Measurements from ENCODE around the gene DTX3. TPM values are rescaled to one million over a fixed set of nuclear protein-coding genes. Genes with fewer than 3 reads are reported as not detected.

The DTX3 gene
- total RNA-seq, 1 experiment from 2014 or later = 0.37 TPM

DNA sequence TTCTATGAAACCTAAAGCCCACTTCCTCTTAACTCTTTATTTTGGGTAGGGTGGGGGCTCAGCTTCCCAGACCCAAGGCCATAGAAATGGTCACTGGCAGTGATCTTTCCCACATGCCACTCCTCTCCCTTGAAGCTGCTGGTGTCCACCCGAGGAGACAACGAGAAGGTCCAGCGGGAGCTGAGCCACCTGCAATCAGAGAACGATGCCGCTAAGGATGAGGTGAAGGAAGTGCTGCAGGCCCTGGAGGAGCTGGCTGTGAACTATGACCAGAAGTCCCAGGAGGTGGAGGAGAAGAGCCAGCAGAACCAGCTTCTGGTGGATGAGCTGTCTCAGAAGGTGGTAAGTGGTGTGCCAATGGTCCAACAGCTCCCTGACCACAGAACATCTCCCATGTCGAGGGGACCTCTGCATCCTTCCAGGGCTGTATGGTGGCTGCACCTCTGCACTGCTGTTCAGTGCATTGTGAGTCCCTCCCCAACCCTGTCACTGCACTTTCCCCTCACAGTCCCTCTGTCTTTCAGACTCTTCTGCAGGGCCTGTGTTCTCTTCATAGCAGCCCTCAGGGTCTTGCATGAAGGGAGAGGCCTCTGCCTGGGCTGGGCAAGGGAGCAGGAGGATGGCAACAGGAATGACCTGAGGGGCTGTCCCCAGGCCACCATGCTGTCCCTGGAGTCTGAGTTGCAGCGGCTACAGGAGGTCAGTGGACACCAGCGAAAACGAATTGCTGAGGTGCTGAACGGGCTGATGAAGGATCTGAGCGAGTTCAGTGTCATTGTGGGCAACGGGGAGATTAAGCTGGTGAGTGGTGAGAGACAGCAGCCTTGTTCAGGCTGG lies 32.5 kb upstream of the DTX3 start:
- ChIA-PET CTCF (interaction anchor here (2.6 kb wide), 1 partner anchor 11 kb away, joined by 12 read pairs; no protein-coding TSS in a partner anchor), POLR2A (no interaction called here), RAD21 (ENCODE audit: low non-redundant PET in 1 of 2, low total read pairs in 2 of 2, uncharacterized antibody in 2 of 2, unreplicated experiment in 2 of 2) (no interaction called here)
- TF ChIP-seq EZH2phosphoT487 (IDR thresholded peaks at IDR 0.05; ENCODE audit: borderline replicate concordance) (no peak), YY1 (IDR thresholded peaks at IDR 0.05; ENCODE audit: extremely low read depth, insufficient replicate concordance, low read depth, low read length) (no peak), JUND (IDR thresholded peaks at IDR 0.05) (no peak), ZFX (IDR thresholded peaks at IDR 0.05) (no peak), SIN3A (IDR thresholded peaks at IDR 0.05; ENCODE audit: low read depth) (no peak), SRF (IDR thresholded peaks at IDR 0.05; ENCODE audit: low read depth) (no peak), REST (IDR thresholded peaks at IDR 0.05; ENCODE audit: low read depth) (no peak), POLR2AphosphoS5 (IDR thresholded peaks at IDR 0.05; ENCODE audit: low read depth, low read length) (no peak), CEBPB (IDR thresholded peaks at IDR 0.05; ENCODE audit: low read depth) (no peak), EZH2 (IDR thresholded peaks at IDR 0.05) (no peak), RAD21 (IDR thresholded peaks at IDR 0.05; ENCODE audit: low read depth) (no peak), ZNF274 (IDR thresholded peaks at IDR 0.05; ENCODE audit: low read depth, low read length) (no peak), ZBTB33 (IDR thresholded peaks at IDR 0.05; ENCODE audit: extremely low read depth, insufficient replicate concordance, low read length) (no peak), TCF7L2 (IDR thresholded peaks at IDR 0.05; ENCODE audit: borderline replicate concordance, extremely low read depth, insufficient read depth, insufficient read length) (no peak), POLR2A (IDR thresholded peaks at IDR 0.05; ENCODE audit: borderline replicate concordance, extremely low read depth, insufficient read depth, insufficient read length) (no peak), SP1 (IDR thresholded peaks at IDR 0.05; ENCODE audit: low read depth) (no peak), CTCF (IDR thresholded peaks at IDR 0.05 in 2 of 3, conservative IDR thresholded peaks at IDR 0.05 in 1 of 3; ENCODE audit: borderline replicate concordance in 1 of 3, insufficient read depth in 1 of 3, low read depth in 2 of 3, low read length in 2 of 3) (no peak), EGR1 (IDR thresholded peaks at IDR 0.05; ENCODE audit: low read depth) (no peak)
- TF ChIP-seq, protein P1, sequence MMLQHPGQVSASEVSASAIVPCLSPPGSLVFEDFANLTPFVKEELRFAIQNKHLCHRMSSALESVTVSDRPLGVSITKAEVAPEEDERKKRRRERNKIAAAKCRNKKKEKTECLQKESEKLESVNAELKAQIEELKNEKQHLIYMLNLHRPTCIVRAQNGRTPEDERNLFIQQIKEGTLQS (IDR thresholded peaks at IDR 0.05) = no peak
- intact Hi-C loops (cut with micrococcal nuclease) = no loop called here
- no peaks in the 10 kb centered on the region for H3K9me3 ChIP-seq (ENCODE audit: control insufficient read depth in 1 of 2, insufficient read depth in 1 of 2, low read depth in 1 of 2, low read length in 2 of 2)
- H3K9me2 ChIP-seq (ENCODE audit: insufficient read depth) = no peaks in the 10 kb centered on the region
- no peak for DNase-seq (ENCODE audit: low read depth, low spot score)
- peaks cover 0 to 6% of the 10 kb centered on the region in 2 experiments; a peak in 2 of 4 replicates for H3K36me3 ChIP-seq (ENCODE audit: control insufficient read depth in 1 of 2, insufficient read depth in 2 of 2, low read length in 2 of 2)
- no peaks in the 10 kb centered on the region for H4K20me1 ChIP-seq (ENCODE audit: insufficient read depth)
- no peak for ATAC-seq
- H3K27ac ChIP-seq (ENCODE audit: low read depth, low read length) = no peak overlapping the region
- H2AFZ ChIP-seq (ENCODE audit: low read depth, low read length, poor library complexity, severe bottlenecking) = no peak overlapping the region
- no peaks in the 10 kb centered on the region for H3K27me3 ChIP-seq (ENCODE audit: insufficient read depth, low read length)
- no peaks in the 10 kb centered on the region for H3K4me1 ChIP-seq (ENCODE audit: control insufficient read depth in 1 of 2, insufficient read depth in 2 of 2, low read length in 2 of 2)
- H3K4me2 ChIP-seq (ENCODE audit: low read length) = no peak overlapping the region
- H3K9ac ChIP-seq (ENCODE audit: low read length) = no peak overlapping the region
- no peaks in the 10 kb centered on the region for H3K79me2 ChIP-seq (ENCODE audit: insufficient read depth, low read length)
- no TSS peak for BruUV-seq (replicated peaks)
- no peak overlapping the region for H3K4me3 ChIP-seq (replicated peaks in 1 of 2; ENCODE audit: low read depth in 1 of 2, low read length in 2 of 2)

Measured in HCT116 (cell line).